Measurements from ENCODE around the gene EYS. TPM values are rescaled to one million over a fixed set of nuclear protein-coding genes. Genes with fewer than 3 reads are reported as not detected.

EYS gene
- total RNA-seq, 2 experiments from 2014 or later, result not detected

DNA sequence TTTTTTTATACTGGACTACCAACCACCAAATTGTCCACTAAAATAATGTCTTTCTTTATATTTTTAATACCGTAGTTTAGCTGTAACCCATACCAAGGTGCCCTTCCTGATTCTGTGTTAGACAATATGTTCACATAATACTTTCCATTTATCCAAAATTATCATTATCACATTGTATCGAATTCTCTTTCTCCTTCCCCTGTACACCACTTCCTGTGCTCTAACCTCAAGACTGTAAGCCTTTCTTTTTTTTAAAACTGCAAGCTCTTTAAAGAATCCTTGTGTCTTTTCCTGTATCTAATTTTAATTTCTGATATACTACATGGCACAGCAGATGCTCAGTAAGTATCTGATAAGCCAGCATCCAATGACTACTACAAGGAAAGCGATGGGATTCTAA lies 917.5 kb downstream of the EYS start:
- no peak overlapping the region for H3K27ac ChIP-seq (ENCODE audit: low read depth in 1 of 2, low read length in 2 of 2)
- H3K36me3 Mint-ChIP-seq (ENCODE audit: low read depth), result no peaks in the 10 kb centered on the region
- H3K27me3 Mint-ChIP-seq, result no peaks in the 10 kb centered on the region
- no peak for DNase-seq
- H3K4me1 Mint-ChIP-seq (ENCODE audit: low read depth), result no peaks in the 10 kb centered on the region
- no peaks in the 10 kb centered on the region for H3K9me3 ChIP-seq (ENCODE audit: control insufficient read depth in 1 of 2, insufficient read depth in 1 of 2, low read length in 2 of 2)
- H3K9me3 Mint-ChIP-seq, result no peaks in the 10 kb centered on the region
- ATAC-seq (ENCODE audit: poor library complexity), result no peak
- ChIA-PET CTCF (no interaction called here), POLR2A (no interaction called here)
- no peaks in the 10 kb centered on the region for H3K4me1 ChIP-seq (ENCODE audit: insufficient read depth, low read length)
- H3K36me3 ChIP-seq (ENCODE audit: insufficient read depth, low read length), result no peaks in the 10 kb centered on the region
- intact Hi-C loops (cut with DNase I, micrococcal nuclease), result no loop called here
- no peak overlapping the region for H3K4me3 ChIP-seq (ENCODE audit: low read length)
- H3K27ac Mint-ChIP-seq, result no peak overlapping the region
- no peaks in the 10 kb centered on the region for H3K27me3 ChIP-seq (ENCODE audit: control insufficient read depth in 1 of 2, insufficient read depth in 2 of 2, low read length in 2 of 2)
- H3K4me3 Mint-ChIP-seq, result no peak overlapping the region
- TF ChIP-seq, protein P1, sequence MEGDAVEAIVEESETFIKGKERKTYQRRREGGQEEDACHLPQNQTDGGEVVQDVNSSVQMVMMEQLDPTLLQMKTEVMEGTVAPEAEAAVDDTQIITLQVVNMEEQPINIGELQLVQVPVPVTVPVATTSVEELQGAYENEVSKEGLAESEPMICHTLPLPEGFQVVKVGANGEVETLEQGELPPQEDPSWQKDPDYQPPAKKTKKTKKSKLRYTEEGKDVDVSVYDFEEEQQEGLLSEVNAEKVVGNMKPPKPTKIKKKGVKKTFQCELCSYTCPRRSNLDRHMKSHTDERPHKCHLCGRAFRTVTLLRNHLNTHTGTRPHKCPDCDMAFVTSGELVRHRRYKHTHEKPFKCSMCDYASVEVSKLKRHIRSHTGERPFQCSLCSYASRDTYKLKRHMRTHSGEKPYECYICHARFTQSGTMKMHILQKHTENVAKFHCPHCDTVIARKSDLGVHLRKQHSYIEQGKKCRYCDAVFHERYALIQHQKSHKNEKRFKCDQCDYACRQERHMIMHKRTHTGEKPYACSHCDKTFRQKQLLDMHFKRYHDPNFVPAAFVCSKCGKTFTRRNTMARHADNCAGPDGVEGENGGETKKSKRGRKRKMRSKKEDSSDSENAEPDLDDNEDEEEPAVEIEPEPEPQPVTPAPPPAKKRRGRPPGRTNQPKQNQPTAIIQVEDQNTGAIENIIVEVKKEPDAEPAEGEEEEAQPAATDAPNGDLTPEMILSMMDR (IDR thresholded peaks at IDR 0.05), result no peak

- Histone ChIP-seq H3K27me3 (ENCODE audit: control insufficient read depth in 1 of 2, insufficient read depth in 2 of 2, low read length in 2 of 2) (no peaks in the 10 kb centered on the region), H3K27ac (ENCODE audit: low read depth in 1 of 2, low read length in 2 of 2) (no peak overlapping the region), H3K4me3 (ENCODE audit: low read length) (no peak overlapping the region), H3K9me3 (ENCODE audit: control insufficient read depth in 1 of 2, insufficient read depth in 1 of 2, low read length in 2 of 2) (no peaks in the 10 kb centered on the region), H3K36me3 (ENCODE audit: insufficient read depth, low read length) (no peaks in the 10 kb centered on the region), H3K4me1 (ENCODE audit: insufficient read depth, low read length) (no peaks in the 10 kb centered on the region)
- Mint-ChIP-seq H3K27ac (no peak overlapping the region), H3K9me3 (peaks cover 4% of the 10 kb centered on the region), H3K4me1 (ENCODE audit: low read depth) (no peaks in the 10 kb centered on the region), H3K36me3 (ENCODE audit: low read depth) (no peaks in the 10 kb centered on the region), H3K4me3 (no peak overlapping the region), H3K27me3 (no peaks in the 10 kb centered on the region)
- no peak for ATAC-seq (ENCODE audit: poor library complexity)
- DNase-seq, result no peak
- TF ChIP-seq, protein P1 (IDR thresholded peaks at IDR 0.05), result no peak
- ChIA-PET CTCF (no interaction called here), POLR2A (no interaction called here)
- intact Hi-C loops (cut with DNase I, micrococcal nuclease), result no loop called here
Observed at GRCh38 chr6:64786736-64787135, 920.3 kb downstream of the EYS start.

- intact Hi-C loops (cut with DNase I, micrococcal nuclease), result no loop called here
- Mint-ChIP-seq H3K27me3 (no peaks in the 10 kb centered on the region), H3K4me3 (no peak overlapping the region), H3K27ac (no peak overlapping the region), H3K4me1 (ENCODE audit: low read depth) (no peaks in the 10 kb centered on the region), H3K36me3 (ENCODE audit: low read depth) (no peaks in the 10 kb centered on the region), H3K9me3 (peaks cover 20% of the 10 kb centered on the region)
- Histone ChIP-seq H3K4me1 (ENCODE audit: insufficient read depth, low read length) (no peaks in the 10 kb centered on the region), H3K4me3 (ENCODE audit: low read length) (no peak overlapping the region), H3K27ac (ENCODE audit: low read depth in 1 of 2, low read length in 2 of 2) (no peak overlapping the region), H3K27me3 (ENCODE audit: control insufficient read depth in 1 of 2, insufficient read depth in 2 of 2, low read length in 2 of 2) (no peaks in the 10 kb centered on the region), H3K36me3 (ENCODE audit: insufficient read depth, low read length) (no peaks in the 10 kb centered on the region), H3K9me3 (ENCODE audit: control insufficient read depth in 1 of 2, insufficient read depth in 1 of 2, low read length in 2 of 2) (peaks cover 0 to 4% of the 10 kb centered on the region in 2 experiments)
- ChIA-PET POLR2A (no interaction called here), CTCF (no interaction called here)
- ATAC-seq (ENCODE audit: poor library complexity), result no peak
- no peak for DNase-seq
- TF ChIP-seq, protein P1 (IDR thresholded peaks at IDR 0.05), result no peak
Observed at GRCh38 chr6:64782877-64783276, 924.1 kb downstream of the EYS start.
